K562 (cell line): ENCODE data around the gene OR10H5. TPM values are rescaled to one million over a fixed set of nuclear protein-coding genes. Genes with fewer than 3 reads are reported as not detected.

Experiments used
- ELF4 ChIP-seq: fragments of 450-650 bp; formaldehyde crosslinking; IDR thresholded peaks from 2 replicates; pipeline ENCODE4 v1.4.0; 2022; ENCODE audit warnings: missing genetic modification characterization
- HDGF ChIP-seq: fragments of 450-650 bp; IDR thresholded peaks from 2 replicates; pipeline ENCODE4 v1.6.1; 2016
- ILF3 ChIP-seq: fragments of 450-650 bp; IDR thresholded peaks from 2 replicates; pipeline ENCODE4 v1.6.1; 2018; ENCODE audit warnings: antibody characterized with exemption, mild to moderate bottlenecking, moderate library complexity, borderline replicate concordance
- JUNB ChIP-seq: fragments of 450-650 bp; formaldehyde crosslinking; conservative IDR thresholded peaks from 2 replicates; pipeline ENCODE4 v1.4.0; 2020; ENCODE audit warnings: mild to moderate bottlenecking
- NR1H2 ChIP-seq: sonication (generic); formaldehyde crosslinking; IDR thresholded peaks from 2 replicates; pipeline ENCODE4 v1.4.0; 2020; ENCODE audit warnings: mild to moderate bottlenecking, missing genetic modification reagents
- PCBP2 ChIP-seq: fragments of 200-400 bp; formaldehyde crosslinking; IDR thresholded peaks from 2 replicates; pipeline ENCODE4 v1.6.1; 2018; ENCODE audit warnings: low read length, low read depth, mild to moderate bottlenecking, moderate library complexity; ENCODE audit not compliant: poor library complexity, severe bottlenecking
- POLR2A ChIP-seq: fragments of 450-650 bp; conservative IDR thresholded peaks from 2 replicates; pipeline ENCODE4 v1.6.1; 2016
- POLR3A ChIP-seq: IDR thresholded peaks from 2 replicates; pipeline ENCODE4 v1.6.1; 2011; ENCODE audit warnings: borderline replicate concordance, mild to moderate bottlenecking, moderate library complexity; ENCODE audit not compliant: insufficient read length, insufficient read depth; ENCODE audit errors: extremely low read depth
- RAD51 ChIP-seq: fragments of 450-650 bp; IDR thresholded peaks from 2 replicates; pipeline ENCODE4 v1.7.1; 2016; ENCODE audit warnings: low read depth, mild to moderate bottlenecking, borderline replicate concordance
- RBM17 ChIP-seq: fragments of 200-400 bp; formaldehyde crosslinking; IDR thresholded peaks from 2 replicates; pipeline ENCODE4 v1.6.1; 2017; ENCODE audit warnings: low read depth, mild to moderate bottlenecking, low read length, borderline replicate concordance
- SRSF9 ChIP-seq: fragments of 200-400 bp; formaldehyde crosslinking; IDR thresholded peaks from 2 replicates; pipeline ENCODE4 v1.6.1; 2017; ENCODE audit warnings: low read depth, low read length, borderline replicate concordance
- XRCC5 ChIP-seq: fragments of 200-400 bp; formaldehyde crosslinking; IDR thresholded peaks from 2 replicates; pipeline ENCODE4 v1.6.1; 2017; ENCODE audit warnings: low read depth, mild to moderate bottlenecking, low read length
- ZBTB7A ChIP-seq: IDR thresholded peaks from 2 replicates; pipeline ENCODE4 v1.6.1; 2011; ENCODE audit warnings: low read depth, mild to moderate bottlenecking, low read length, moderate library complexity, borderline replicate concordance; ENCODE audit not compliant: control insufficient read depth
- polyA plus RNA-seq, 8 experiments: library from polyadenylated mRNA; depleted of rRNA in 4 of 8; stranded (reverse) in 5 of 8; unstranded in 3 of 8; fragments of >200 nt; fragmentation: Nextera tagmentation in 2 of 8; fragmentation: Illumina TruSeq in 1 of 8; extraction: Ambion mirVana in 2 of 8; extraction: Trizol in 1 of 8; gene quantifications; 2 replicates each; pipeline versions ENCODE4 v1.2.1 to v1.2.3, GENCODE V29; 2011 to 2014; ENCODE audit warnings: inconsistent platforms in 1 of 8, missing spikeins in 1 of 8
- total RNA-seq, 7 experiments: library from RNA; depleted of rRNA in 6 of 7; stranded (reverse); fragments of >200 nt in 6 of 7; fragmentation: Illumina TruSeq in 2 of 7; extraction: Trizol in 2 of 7; gene quantifications; 2 replicates each; pipeline versions ENCODE4 v1.2.1 to v1.2.3, GENCODE V29; 2011 to 2021; ENCODE audit warnings: low replicate concordance in 1 of 7
- TF ChIP-seq, protein P1 (sequence below), 2 experiments: fragments of 450-650 bp in 1 of 2; sonication (generic) in 1 of 2; formaldehyde crosslinking in 1 of 2; IDR thresholded peaks; 2 replicates each; pipeline versions ENCODE4 v1.7.1 to v1.9.0; 2016 to 2022; ENCODE audit warnings: inconsistent platforms in 1 of 2, mild to moderate bottlenecking in 1 of 2, missing genetic modification reagents in 1 of 2
- TF ChIP-seq, protein P2 (sequence below), 2 experiments: IDR thresholded peaks in 1 of 2; conservative IDR thresholded peaks in 1 of 2; 2 replicates each; pipeline ENCODE4 v1.6.1; 2016; ENCODE audit warnings: low read depth in 2 of 2, mild to moderate bottlenecking in 1 of 2, missing compliant biosample characterization in 1 of 2, missing genetic modification characterization in 1 of 2, moderate library complexity in 1 of 2
- TF ChIP-seq, protein P3 (sequence below): fragments of 250-450 bp; sonication (Bioruptor Pico); IDR thresholded peaks from 2 replicates; pipeline ENCODE4 v1.5.0; 2021

Gene OR10H5
- total and polyA plus RNA-seq, 9 of the 15 experiments (the other 6 are each of a cell fraction or from before 2014, with no cell fraction given), result not detected

DNA sequence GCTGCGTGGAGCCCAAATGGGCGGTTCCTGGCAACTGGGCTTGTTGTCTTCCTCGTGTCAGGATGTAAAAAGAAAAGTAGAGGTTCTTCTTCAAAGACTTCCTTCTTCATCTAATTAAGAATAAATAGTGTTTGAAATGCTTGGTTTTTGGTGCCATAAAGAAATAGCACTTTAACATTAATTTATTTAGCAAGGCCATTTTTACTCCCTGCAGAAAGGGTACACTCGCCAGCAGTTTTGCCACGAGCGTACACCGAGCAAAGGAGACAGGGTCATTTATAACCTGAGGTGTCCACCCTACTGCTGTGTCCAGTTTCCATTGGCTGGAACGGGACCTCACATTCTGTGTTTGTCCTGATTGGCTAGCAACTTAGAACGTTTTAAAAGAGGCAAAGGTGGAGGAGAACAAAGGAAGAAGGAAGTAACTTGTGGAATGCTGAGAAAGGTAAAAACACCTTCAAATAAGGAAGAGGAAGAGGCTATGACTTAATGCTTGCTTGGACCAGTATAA, 49.8 kb downstream of the OR10H5 start (continued):
- TF ChIP-seq, protein P1, sequence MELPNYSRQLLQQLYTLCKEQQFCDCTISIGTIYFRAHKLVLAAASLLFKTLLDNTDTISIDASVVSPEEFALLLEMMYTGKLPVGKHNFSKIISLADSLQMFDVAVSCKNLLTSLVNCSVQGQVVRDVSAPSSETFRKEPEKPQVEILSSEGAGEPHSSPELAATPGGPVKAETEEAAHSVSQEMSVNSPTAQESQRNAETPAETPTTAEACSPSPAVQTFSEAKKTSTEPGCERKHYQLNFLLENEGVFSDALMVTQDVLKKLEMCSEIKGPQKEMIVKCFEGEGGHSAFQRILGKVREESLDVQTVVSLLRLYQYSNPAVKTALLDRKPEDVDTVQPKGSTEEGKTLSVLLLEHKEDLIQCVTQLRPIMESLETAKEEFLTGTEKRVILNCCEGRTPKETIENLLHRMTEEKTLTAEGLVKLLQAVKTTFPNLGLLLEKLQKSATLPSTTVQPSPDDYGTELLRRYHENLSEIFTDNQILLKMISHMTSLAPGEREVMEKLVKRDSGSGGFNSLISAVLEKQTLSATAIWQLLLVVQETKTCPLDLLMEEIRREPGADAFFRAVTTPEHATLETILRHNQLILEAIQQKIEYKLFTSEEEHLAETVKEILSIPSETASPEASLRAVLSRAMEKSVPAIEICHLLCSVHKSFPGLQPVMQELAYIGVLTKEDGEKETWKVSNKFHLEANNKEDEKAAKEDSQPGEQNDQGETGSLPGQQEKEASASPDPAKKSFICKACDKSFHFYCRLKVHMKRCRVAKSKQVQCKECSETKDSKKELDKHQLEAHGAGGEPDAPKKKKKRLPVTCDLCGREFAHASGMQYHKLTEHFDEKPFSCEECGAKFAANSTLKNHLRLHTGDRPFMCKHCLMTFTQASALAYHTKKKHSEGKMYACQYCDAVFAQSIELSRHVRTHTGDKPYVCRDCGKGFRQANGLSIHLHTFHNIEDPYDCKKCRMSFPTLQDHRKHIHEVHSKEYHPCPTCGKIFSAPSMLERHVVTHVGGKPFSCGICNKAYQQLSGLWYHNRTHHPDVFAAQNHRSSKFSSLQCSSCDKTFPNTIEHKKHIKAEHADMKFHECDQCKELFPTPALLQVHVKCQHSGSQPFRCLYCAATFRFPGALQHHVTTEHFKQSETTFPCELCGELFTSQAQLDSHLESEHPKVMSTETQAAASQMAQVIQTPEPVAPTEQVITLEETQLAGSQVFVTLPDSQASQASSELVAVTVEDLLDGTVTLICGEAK (IDR thresholded peaks at IDR 0.05), result no peak
- TF ChIP-seq, protein P1 (CRISPR knock-in tag; IDR thresholded peaks at IDR 0.05), result no peak
- no peak for TF ChIP-seq ELF4 (CRISPR knock-in tag)
- TF ChIP-seq PCBP2, result no peak
- TF ChIP-seq RAD51, result no peak
- no peak for TF ChIP-seq ILF3
- no peak for TF ChIP-seq ZBTB7A
- peak; percentile 88 for TF ChIP-seq POLR2A
- TF ChIP-seq, protein P2, sequence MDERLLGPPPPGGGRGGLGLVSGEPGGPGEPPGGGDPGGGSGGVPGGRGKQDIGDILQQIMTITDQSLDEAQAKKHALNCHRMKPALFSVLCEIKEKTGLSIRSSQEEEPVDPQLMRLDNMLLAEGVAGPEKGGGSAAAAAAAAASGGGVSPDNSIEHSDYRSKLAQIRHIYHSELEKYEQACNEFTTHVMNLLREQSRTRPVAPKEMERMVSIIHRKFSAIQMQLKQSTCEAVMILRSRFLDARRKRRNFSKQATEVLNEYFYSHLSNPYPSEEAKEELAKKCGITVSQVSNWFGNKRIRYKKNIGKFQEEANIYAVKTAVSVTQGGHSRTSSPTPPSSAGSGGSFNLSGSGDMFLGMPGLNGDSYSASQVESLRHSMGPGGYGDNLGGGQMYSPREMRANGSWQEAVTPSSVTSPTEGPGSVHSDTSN (CRISPR knock-in tag; IDR thresholded peaks at IDR 0.05; ENCODE audit: low read depth), result no peak
- TF ChIP-seq, protein P2 (tag; conservative IDR thresholded peaks at IDR 0.05; ENCODE audit: low read depth), result peak; percentile 89
- no peak for TF ChIP-seq JUNB (CRISPR knock-in tag)
- no peak for TF ChIP-seq SRSF9
- no peak for TF ChIP-seq POLR3A
- TF ChIP-seq, protein P3, sequence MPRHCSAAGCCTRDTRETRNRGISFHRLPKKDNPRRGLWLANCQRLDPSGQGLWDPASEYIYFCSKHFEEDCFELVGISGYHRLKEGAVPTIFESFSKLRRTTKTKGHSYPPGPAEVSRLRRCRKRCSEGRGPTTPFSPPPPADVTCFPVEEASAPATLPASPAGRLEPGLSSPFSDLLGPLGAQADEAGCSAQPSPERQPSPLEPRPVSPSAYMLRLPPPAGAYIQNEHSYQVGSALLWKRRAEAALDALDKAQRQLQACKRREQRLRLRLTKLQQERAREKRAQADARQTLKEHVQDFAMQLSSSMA (CRISPR knock-in tag), result no peak
- no peak for TF ChIP-seq NR1H2
- TF ChIP-seq HDGF, result no peak
- no peak for TF ChIP-seq RBM17
- no peak for TF ChIP-seq XRCC5
